ENCODE measurements around the gene ERICH6B. TPM values are rescaled to one million over a fixed set of nuclear protein-coding genes. Genes with fewer than 3 reads are reported as not detected.

Gene ERICH6B
- total RNA-seq, 2 experiments from 2014 or later, result not detected

GRCh38 chr13:45582408-45583076, 33.0 kb downstream of the ERICH6B start:
- Mint-ChIP-seq H3K9me3 (no peaks in the 10 kb centered on the region), H3K4me3 (no peak overlapping the region)
- TF ChIP-seq CTCF (IDR thresholded peaks at IDR 0.05), result no peak

GRCh38 chr13:45576466-45576865, 39.1 kb downstream of the ERICH6B start:
- DNase-seq (no peak), ATAC-seq (ENCODE audit: poor library complexity) (no peak)
- ChIA-PET CTCF (no interaction called here), POLR2A (interaction anchor here (0.5 kb wide), 1 partner anchor 937 kb away, joined by 3 read pairs; no protein-coding TSS in a partner anchor)
- no peak for TF ChIP-seq CTCF (IDR thresholded peaks at IDR 0.05)
- H3K36me3 Mint-ChIP-seq (ENCODE audit: low read depth), result no peaks in the 10 kb centered on the region
- Histone ChIP-seq H3K27me3 (ENCODE audit: control insufficient read depth in 1 of 2, insufficient read depth in 2 of 2, low read length in 2 of 2) (peaks cover 0 to 2% of the 10 kb centered on the region in 2 experiments), H3K27ac (ENCODE audit: low read depth in 1 of 2, low read length in 2 of 2) (no peak overlapping the region), H3K4me3 (ENCODE audit: low read length) (no peak overlapping the region), H3K36me3 (ENCODE audit: insufficient read depth, low read length) (no peaks in the 10 kb centered on the region), H3K9me3 (ENCODE audit: control insufficient read depth in 1 of 2, insufficient read depth in 1 of 2, low read length in 2 of 2) (no peaks in the 10 kb centered on the region), H3K4me1 (ENCODE audit: insufficient read depth, low read length) (no peaks in the 10 kb centered on the region)
- H3K27me3 Mint-ChIP-seq, result peaks cover 14% of the 10 kb centered on the region
- intact Hi-C loops (cut with DNase I, micrococcal nuclease), result no loop called here
- no peaks in the 10 kb centered on the region for H3K4me1 Mint-ChIP-seq (ENCODE audit: low read depth)
- H3K27ac Mint-ChIP-seq, result no peak overlapping the region
- H3K9me3 Mint-ChIP-seq, result no peaks in the 10 kb centered on the region
- no peak overlapping the region for H3K4me3 Mint-ChIP-seq

More at GRCh38 chr13:45582408-45583076, 33.0 kb downstream of the ERICH6B start:
- H3K36me3 ChIP-seq (ENCODE audit: insufficient read depth, low read length), result no peaks in the 10 kb centered on the region
- no peaks in the 10 kb centered on the region for H3K27me3 ChIP-seq (ENCODE audit: control insufficient read depth in 1 of 2, insufficient read depth in 2 of 2, low read length in 2 of 2)
- CTCF ChIA-PET, result no interaction called here
- no peak overlapping the region for H3K4me3 ChIP-seq (ENCODE audit: low read length)
- Mint-ChIP-seq H3K4me1 (ENCODE audit: low read depth) (no peaks in the 10 kb centered on the region), H3K27me3 (peaks cover 11% of the 10 kb centered on the region), H3K36me3 (ENCODE audit: low read depth) (no peaks in the 10 kb centered on the region), H3K27ac (no peak overlapping the region)
- H3K4me1 ChIP-seq (ENCODE audit: insufficient read depth, low read length), result no peaks in the 10 kb centered on the region
- H3K27ac ChIP-seq (ENCODE audit: low read depth in 1 of 2, low read length in 2 of 2), result no peak overlapping the region
- no peak for DNase-seq
- no peaks in the 10 kb centered on the region for H3K9me3 ChIP-seq (ENCODE audit: control insufficient read depth in 1 of 2, insufficient read depth in 1 of 2, low read length in 2 of 2)
- intact Hi-C loops (cut with DNase I, micrococcal nuclease), result no loop called here
- POLR2A ChIA-PET, result no interaction called here
- no peak for ATAC-seq (ENCODE audit: poor library complexity)

GRCh38 chr13:45575830-45576180, 39.7 kb downstream of the ERICH6B start:
- intact Hi-C loops (cut with DNase I, micrococcal nuclease), result no loop called here
- Histone ChIP-seq H3K27me3 (ENCODE audit: control insufficient read depth in 1 of 2, insufficient read depth in 2 of 2, low read length in 2 of 2) (peaks cover 0 to 2% of the 10 kb centered on the region in 2 experiments), H3K27ac (ENCODE audit: low read depth in 1 of 2, low read length in 2 of 2) (no peak overlapping the region), H3K36me3 (ENCODE audit: insufficient read depth, low read length) (no peaks in the 10 kb centered on the region), H3K4me3 (ENCODE audit: low read length) (no peak overlapping the region), H3K9me3 (ENCODE audit: control insufficient read depth in 1 of 2, insufficient read depth in 1 of 2, low read length in 2 of 2) (no peaks in the 10 kb centered on the region), H3K4me1 (ENCODE audit: insufficient read depth, low read length) (no peaks in the 10 kb centered on the region)
- Mint-ChIP-seq H3K27ac (no peak overlapping the region), H3K4me1 (ENCODE audit: low read depth) (no peaks in the 10 kb centered on the region), H3K4me3 (no peak overlapping the region), H3K36me3 (ENCODE audit: low read depth) (no peaks in the 10 kb centered on the region), H3K9me3 (no peaks in the 10 kb centered on the region), H3K27me3 (peaks cover 15% of the 10 kb centered on the region)
- TF ChIP-seq CTCF (IDR thresholded peaks at IDR 0.05), result no peak
- DNase-seq (no peak), ATAC-seq (ENCODE audit: poor library complexity) (no peak)
- ChIA-PET CTCF (no interaction called here), POLR2A (no interaction called here)
